IPS-NIHi11 (cell line): ENCODE data around the gene ARHGEF28.

Experiments
- DNase-seq: peaks from one replicate; pipeline ENCODE4 v3.0.0; 2012; ENCODE audit warnings: mixed read lengths, low spot score

The ARHGEF28 gene

DNA sequence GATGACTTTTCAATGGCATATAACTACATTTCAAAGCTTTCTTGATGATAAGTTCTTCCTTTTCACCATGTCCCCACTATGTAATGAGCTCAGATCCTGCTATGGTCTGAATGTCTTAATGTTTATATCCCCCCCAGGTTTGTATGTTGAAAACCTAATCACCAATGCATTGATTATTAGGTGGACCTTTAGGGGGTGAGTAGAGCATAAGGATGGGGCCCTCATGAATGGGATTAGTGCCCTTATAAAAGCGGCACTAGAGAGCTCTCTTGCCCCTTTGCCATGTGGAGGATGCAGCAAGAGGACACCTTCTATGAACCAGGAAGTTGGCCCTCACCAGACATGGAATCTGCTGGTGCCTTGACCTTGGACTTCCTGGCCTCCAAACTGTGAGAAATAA lies 316.8 kb downstream of the ARHGEF28 start:
- no peak for DNase-seq

DNA sequence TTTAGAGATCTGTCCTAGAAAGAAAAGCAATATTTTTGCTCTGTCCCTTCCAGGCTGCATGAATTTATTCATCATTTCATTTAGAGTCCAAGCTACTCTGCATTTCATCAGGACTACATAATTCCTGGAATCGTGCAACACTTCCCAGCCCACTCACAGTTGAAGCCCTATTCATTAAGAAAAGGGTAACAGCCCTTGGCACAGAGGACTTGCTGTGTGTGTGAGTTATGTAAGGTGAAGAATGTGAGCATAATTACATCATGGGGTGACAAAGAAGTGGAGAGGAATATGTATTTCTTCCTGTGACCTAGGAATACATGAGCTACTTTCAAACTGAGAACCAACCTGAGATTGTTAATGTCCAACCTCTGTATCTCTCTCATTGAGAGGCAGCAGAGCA lies 317.4 kb downstream of the ARHGEF28 start:
- DNase-seq, result no peak

DNA sequence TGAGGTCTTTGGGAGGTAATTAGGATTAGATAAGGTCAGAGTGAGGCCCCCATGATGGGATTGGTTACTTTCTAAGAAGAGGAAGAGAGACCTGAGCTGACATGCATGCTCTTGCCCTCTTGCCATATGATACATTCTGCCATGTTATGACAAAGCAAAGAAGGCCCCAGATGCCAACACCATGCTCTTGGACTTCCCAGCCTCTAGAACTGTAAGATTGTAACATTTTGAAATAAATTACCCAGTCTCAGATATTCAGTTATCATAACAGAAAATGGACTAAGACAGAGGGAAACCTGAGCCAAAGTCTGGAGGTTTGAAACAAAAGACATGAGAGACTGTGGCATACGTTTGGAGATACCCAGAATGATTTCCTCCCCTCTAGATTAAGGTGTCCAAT lies 318.6 kb downstream of the ARHGEF28 start:
- DNase-seq, result no peak

DNA sequence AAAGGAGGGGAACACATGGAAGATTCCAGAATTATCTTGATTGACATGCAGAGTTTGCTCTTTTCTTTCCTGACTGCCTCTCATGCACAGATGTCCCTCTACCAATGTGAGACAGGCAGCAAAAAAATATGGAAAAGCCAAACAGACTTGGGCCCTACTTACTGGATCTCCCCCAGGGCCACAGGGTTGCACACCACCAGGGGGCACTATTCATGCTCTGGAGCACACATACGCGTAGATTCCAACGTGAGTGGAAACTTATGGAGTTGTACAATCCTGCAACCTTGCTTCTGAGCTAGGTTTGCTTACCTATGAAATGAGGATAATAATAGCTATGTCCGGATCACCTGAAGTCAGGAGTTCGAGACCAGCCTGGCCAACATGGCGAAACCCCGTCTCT lies 319.5 kb downstream of the ARHGEF28 start:
- DNase-seq, result peak; percentile 35

DNA sequence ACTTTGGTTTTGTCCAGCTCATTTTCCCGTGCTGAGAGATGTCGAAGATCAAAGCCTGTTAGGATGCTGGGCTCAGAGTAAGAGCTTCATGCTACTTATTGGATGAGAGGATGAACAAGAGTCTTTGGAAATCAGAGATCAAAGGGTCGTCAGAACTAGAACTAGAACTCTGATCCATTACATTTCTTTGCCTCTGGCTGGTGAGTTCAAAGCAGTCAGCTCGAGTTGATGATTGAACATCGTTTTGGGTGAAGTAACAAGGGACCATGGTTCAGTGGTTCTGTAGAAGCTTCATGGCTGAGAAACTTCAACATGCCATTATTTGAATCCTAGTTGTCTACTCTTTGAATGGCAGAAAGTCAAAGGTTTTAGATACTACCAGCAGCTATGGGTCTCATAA lies 320.3 kb downstream of the ARHGEF28 start:
- DNase-seq, result no peak

DNA sequence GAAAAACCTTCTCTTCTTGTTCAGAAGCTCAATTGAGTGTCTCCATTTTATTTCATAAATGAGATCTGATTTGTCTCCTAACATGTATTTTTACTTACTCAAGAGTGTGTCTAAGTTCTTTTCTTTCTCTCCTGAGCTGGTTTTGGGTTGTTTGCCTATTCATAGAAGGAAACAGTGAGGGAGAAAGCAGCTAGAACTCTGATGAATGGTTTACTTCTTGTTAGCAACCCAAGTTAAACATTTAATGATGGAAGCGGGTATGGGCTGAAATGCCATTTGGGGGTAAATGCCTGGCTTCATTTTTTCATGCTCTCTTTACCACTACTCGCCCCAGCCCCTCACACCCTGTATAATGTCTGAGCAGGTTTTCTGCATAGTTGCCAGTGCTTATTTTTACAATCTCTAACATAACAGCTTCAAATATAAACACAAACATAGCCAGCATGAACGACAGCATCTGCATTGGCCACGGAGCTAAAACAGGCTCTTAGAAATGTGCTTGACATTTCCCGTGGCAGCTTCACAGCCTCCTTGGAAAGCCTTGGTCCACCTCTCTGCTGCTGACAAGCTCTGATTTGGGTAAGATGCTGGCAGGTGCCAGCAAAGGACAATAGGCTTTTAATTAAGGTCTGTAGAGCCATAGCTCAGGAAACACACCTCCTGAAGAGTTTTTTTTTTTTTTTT lies 321.1 kb downstream of the ARHGEF28 start:
- DNase-seq, result no peak

DNA sequence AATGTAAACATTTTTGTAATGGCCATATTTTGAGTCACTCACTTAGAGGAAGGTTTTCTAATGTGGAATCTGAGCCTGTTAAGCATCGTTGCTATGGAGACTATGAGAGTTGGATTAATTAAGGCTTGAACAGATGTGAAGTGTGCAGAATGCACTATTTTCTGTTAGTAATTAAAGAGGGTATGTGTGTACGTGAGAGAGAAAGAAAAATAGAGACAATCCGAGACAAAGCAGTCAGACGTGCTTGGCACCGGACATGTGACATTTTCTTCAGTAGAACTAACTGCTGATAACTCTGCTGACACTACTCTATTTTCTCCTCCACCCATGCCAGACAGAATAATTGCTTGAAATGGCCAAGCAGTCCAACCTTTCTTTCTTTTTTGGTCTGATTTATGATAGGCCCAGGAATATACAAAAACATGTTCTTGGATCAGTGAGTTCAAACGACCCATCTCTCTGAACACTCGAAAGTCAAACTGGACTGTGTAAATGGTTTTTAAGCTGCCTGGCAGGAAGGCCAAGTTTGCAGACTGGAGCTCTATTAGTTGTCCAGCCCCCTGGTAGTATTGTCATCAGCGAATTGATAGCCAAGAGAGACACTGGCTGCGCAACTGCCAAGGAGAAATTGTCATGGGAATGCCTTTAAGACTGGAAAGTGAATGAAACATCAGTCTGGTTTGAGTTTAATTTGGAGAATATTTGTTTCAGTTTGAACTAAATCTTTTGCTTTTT lies 322.1 kb downstream of the ARHGEF28 start:
- DNase-seq, result no peak

DNA sequence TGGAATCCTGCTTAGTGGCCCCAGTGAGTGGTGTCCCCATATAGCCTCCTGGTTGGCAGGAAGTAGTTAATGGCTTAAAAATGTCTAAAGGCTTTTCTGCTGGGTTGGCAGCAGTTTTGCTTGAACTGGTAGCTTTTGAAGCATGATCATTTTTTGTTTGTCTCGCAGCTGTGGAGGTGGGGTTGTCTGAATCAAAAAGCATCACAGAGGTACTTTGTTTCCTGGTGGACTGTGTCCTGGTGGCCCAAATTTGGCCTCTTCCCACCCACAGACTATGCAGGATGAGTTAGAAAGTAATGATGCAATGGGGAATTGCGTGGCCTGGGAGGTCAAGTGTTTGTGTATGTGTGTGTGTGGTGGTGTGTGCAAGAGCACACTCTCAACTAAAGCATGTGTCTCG lies 322.7 kb downstream of the ARHGEF28 start:
- no peak for DNase-seq

DNA sequence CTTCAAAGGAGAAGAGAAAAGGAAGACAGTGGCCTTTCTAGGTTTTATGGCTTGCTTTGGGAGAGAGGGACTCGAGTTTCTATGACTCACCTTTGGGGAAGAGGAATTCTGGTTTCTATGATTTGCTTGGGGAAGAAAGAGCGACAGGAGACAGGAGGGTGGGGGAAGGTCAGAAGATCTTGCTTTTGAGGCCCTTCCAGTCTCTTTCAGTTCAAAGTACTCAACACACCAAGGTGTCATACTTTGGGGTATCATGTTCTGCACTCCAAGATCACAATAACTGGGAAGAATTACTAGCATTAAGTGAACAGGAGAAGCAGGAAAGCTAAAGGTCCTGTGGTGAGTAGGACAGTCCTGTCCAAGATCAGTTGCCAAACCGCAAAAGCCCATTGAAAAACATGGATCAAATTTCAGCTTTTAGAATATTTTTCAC lies 324.5 kb downstream of the ARHGEF28 start:
- no peak for DNase-seq

DNA sequence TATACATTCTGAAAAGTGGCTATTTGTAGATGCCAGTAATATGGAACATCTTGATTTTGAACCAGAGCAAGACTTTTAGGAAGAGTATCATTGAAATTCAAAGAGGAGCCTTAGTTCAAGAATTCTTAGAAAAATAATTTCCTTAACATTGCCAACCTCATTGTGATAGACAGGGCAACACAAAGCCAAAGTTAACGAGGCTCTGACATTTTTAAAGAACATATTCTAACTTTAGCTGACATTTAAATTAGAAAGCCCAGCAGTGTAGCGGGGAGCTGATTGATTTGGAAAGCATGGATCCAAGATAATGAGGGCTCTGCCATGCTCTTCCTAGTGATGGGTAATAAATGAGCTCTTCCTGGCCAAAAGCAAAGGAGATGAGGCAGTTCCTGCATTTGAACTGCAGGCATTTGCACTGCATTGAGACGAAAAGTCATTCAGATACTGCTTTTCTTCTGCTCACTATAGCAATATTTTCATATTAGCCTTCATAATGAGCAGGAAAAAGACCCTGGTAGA lies 325.0 kb downstream of the ARHGEF28 start:
- DNase-seq, result no peak

DNA sequence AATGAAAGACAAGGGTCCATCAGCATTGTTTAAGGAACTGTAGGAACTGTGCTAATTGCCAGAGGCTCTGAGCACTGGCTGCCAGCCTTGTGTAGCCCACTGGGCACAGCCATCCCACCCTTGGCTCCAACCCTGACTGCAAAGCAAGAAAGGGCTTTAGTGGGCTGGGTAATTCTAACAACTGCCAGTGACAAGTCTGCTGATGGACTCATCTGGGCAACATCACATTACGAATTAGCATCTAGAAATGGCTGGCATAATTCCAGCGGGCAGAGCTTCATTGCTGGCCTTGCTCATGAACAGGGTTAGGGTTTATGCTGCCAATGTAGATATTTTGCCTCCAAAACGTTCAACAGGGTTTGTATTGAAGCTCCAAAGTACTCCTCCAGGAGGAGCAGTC lies 326.9 kb downstream of the ARHGEF28 start:
- DNase-seq, result no peak

DNA sequence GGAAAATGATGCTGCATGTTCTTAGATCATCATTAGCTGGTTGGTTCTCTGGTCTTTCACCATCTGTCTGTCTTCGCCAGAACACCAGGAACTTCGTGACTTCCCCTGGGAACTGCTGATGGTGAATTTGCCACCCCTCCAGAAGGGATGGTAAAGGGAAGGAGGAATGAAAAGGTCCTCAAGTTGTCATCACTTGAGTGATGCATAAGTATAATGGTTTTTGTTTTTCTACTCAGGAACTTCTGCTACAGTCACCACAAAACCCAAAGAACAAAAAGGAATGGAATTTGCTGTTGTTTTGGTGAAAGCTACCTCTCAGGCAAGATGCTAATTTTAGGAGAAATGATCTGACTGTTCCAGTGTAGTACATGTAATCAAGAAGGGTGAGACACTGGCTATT lies 328.4 kb downstream of the ARHGEF28 start:
- DNase-seq, result no peak

DNA sequence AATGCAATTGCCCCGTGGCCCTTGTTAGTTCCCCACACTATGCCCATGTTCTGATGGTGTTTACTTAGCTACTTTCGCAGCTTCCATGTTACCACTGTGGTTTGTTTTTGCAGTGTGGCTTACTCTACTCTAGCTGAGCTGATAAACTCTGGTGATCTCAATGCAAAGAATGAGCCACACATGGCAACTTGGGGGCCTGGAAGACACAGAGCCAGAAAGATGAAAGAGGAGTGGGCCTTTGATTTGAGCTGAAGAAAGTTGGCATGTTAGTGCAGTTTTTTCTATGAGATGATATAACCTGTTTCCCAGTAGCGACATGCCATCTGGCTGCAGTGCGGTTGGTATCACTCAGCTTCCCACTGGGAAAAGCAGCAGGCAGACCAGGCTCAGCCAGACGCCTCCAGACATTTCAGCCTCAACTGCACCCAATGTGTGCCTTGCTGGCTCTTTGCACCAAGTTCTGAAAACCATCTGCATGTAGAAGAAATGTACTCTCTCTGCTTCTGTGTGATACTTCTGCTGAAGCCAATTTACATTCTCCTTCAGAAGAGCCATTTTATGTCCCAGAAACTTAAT lies 329.4 kb downstream of the ARHGEF28 start:
- no peak for DNase-seq

DNA sequence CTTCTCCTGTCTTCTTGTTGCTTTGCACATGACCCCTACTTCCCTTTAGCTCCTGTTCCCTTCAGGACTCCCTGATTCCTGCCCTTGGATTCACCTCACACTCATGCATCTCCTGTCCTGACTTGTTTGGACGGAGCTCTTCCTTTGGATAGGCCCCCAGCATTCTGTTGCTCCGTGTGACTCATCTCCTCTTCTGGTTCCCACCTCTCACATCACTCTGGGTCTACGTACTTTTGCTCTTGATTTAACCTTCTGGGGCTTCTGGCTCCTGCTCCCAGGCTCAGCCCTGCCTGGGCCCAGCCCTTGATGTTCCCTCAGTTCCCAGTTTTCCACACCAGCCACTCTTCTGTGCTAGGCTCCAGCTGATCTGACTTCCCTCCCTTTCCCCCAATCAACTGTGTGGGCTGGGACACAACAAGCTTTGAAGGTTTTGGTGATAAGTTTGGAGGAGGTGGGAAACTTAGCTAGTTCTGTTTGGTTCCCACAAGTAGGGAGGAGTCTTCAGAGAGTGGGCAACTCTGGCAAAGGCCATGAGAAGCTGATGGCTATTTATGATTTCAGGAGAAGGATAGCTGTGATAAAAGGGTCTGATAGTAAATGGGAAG lies 331.5 kb downstream of the ARHGEF28 start:
- DNase-seq, result no peak

DNA sequence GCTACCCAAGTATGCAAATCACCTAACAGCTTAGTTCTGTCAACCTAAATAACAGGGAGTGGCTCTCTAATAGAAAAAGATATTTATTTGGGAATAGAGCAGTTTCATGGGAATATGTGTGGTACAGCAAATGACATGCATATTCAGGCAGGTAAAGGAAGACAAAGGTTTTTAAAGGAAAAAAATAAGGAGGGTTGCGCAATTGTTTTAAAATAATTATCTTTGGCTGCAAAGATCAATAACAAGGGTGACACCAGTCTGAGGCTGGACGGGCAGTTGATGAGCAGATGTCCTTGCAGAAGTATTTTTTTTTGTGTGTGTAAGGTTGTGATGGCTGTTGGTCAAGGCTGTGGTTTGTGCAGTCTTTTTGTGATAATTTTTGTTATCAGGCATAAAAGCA lies 332.0 kb downstream of the ARHGEF28 start:
- no peak for DNase-seq

DNA sequence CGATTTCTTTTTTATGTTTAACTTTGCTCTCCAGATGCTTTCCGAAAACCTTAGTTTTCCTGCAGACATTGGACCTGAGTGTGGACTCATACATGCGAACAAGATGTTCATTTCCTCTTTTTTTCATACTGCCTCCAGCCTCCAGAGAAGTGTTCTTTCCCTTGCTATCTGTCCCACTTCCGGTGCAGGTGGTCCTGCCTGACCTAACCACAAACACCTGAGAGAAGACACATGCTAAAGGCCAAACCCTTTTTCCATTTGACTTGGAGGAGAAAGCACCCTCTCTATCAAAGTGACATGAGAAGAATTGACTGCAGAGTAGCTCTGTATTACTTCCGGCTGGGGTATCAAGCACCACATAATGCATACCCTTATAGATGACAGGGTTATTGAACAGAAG lies 334.0 kb downstream of the ARHGEF28 start:
- no peak for DNase-seq

DNA sequence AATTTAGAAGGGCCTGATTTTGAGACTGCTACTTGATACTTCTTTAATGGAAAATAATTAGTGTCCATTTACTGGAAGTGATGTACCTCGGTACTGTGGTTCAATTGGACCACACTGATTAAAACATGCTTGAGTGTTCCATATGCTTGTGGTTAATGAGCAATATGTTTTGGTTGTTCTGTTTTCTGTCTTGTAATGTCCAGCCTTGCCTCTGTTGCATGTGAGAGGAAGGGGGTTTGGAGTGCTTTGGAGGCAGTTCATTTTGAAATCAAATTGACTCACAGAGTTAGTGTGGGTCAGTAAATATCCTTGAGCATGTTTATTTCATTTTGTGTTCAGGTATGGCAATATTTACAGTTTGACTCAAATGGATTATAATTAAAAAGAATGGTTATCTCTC lies 334.4 kb downstream of the ARHGEF28 start:
- no peak for DNase-seq

DNA sequence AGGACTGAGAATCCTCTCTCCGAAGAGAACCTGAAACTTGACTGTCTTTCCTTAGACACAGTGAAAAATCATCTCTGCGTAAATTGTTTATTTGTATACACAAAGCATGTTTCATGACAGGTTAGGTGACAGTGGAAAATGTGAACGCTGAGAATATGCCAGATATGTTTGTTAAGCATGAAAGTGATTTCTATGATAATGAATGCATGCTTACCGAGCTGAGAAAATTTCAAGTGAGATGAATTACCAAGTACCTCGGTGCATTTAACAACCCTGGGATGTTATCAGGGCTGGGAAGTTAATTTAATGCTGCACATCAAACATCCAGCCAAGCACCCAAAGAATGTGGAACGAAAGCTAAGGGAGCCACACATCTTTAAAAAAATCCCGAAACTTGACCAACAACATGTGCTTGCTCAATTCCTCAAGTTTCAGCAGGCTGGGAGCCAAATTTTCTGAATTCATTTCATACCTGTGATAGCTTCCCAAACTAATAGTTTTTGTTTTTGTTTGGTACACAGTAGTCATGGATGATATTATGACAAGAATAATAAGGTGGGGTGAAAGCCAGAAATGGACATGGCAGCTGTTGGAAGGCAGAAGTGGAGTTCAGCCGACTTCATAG lies 336.9 kb downstream of the ARHGEF28 start:
- DNase-seq, result no peak

DNA sequence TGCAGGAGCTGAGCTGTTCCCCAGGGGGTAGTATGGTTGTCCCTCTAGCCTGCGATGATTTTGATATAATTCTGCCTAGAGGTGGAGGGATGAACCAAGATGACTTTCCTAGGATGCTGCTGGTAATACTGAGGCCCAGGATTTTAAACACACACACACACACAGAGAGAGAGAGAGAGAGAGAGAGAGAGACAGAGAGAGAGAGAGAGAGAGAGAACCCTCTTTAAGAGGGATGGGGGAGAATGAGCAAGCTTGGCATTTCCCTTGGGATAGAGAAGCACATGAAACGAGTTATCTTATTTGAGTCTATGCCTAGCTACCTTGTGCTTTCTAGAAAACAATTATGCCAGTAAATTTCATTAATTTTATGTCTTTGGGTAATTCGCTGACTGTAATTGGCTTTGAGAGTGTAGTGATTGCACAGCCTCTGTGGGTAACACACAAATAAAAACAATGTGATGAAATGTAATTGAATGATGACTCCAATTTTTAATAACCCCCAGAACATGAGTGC lies 338.4 kb downstream of the ARHGEF28 start:
- DNase-seq, result no peak

DNA sequence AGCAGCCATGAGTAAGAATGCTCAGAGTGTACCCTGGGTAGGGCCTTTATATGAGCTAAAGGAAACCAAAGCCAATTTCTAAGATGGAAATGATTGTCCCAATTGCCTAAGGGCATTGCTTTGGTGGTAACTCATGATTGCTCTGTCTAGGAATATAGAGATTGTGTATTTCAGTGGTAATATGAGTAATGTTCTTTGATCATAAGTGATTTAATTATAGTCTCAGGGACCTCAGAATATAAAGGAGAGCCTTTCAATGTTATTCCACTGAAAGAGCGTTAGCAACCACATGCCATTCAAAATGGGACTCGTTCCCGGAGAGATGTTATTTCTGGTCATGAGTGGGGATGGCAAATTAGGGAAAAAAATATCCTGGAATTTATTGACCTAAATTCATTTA lies 340.5 kb downstream of the ARHGEF28 start:
- DNase-seq, result no peak

DNA sequence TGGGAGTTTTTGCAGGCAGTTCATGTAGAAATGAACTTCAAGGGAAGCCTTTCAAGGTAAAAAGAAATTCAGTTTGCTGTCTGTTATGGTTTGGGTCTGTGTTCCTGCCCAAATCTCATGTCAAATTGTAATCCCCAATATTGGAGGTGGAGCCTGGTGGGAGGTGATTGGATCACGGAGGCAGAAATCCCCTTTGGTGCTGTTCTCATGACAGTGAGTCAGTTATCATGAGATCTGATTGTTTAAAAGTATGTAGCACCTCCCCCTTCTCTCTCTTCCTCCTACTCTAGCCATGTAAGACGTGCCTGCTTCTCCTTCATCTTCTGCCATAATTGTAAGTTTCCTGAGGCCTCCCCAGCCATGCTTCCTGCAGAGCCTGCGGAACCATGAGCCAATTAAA lies 341.4 kb downstream of the ARHGEF28 start:
- DNase-seq, result no peak

DNA sequence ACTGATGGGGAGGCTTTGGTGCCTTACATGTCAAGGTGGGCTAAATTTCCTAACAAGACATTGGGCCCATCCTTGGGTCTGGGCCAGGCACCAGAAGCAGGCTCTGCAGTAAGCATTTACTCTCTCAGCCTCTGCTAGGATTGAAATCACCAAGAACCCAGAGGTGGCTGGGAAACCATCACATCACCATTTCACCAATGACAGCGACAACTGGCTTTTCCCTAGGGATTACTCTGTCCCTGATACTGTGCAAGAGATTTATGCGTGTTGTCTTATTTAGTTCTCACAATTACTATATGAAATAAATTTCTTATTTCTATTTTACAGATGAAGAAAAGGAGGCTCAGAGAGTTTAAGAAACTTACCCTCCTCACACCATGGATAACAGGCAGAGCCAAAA lies 342.2 kb downstream of the ARHGEF28 start:
- DNase-seq, result no peak
